H4 (cell line): ENCODE data around the gene HHIPL2. TPM values are rescaled to one million over a fixed set of nuclear protein-coding genes. Genes with fewer than 3 reads are reported as not detected.
"Not testable (repeated sequence)": the region's sequence is repeated elsewhere in the genome, so short reads cannot be mapped to it uniquely, and the experiment has no call there.

ENCODE experiments used
- DNase-seq: peaks from one replicate; pipeline ENCODE4 v3.0.0-alpha.2; 2015; ENCODE audit warnings: low spot score
- total RNA-seq: library from RNA; depleted of rRNA; stranded (reverse); fragments of >200 nt; shearing (Covaris generic); gene quantifications from 2 replicates; pipeline ENCODE4 v1.2.3, GENCODE V29; 2014; rRNA removed

Gene HHIPL2
- total RNA-seq, 1 experiment from 2014 or later: 22.5 TPM

DNA sequence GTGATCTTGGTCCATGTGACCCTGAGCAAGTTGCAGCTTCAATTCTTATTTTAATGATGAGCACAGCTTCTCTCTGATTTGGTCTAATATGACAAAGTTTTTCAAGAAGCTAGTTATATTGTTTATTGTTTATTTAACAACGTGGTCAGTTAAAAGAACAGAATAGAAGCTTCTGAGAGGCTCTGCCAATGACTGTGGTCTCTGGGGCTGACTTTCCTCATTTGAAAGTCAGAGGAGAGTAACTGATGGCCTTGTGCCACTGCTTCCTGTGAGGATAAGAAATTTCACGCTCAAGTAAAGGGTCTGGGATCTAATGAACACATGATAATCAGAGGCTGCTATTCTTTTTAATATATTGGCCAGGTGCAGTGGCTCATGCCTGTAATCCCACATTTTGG is 7.3 kb downstream of the HHIPL2 start:
- no peak for DNase-seq

DNA sequence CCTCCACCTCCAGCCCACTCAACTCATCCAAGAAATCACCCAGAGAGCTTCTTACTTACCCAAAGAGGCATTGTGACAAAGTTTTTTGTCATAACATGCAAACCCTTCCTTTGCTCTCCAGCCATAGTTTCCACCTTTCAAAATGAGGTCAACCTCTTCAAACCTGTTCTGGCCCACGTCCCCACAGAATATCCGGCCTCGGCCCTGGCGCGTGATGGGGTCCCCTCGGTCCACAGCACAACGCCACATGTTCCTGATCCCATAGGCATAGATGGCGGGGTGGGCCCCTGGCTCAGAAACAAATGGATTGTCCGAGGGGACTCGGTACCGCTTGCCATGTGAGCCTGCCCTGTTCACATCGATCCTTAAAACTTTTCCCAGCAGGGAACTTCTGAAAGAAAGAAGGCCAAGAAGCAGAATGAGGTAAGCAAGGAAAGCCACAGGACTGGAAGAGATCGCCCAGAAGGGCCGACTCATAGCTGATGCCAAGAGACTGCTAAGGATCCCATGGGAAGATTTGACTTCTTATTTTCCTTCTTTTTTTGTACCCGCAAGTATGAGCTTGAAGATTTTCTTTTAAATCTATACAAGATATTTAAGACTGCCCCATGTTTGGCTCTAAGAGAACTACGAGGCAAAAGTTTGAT is 7.8 kb downstream of the HHIPL2 start:
- no peak for DNase-seq

DNA sequence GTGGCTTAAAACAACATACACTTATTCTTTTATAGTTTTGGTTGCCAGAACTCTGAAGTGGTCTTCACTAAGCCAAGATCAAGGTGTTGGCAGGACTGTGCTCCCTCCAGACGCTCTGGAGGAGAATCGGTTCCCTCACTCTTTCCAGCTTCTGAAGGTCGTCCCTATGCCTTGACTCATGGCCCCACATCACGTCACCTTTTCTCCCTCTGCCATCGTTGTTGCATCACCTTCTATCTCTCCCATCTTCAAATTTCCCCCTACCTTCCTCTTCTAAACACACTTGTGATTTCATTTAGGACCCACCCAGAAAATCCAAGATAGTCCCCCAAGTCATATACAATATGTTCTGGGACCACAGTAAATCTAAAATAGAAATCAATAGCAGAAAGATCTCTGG is 12.4 kb downstream of the HHIPL2 start:
- DNase-seq: no peak

DNA sequence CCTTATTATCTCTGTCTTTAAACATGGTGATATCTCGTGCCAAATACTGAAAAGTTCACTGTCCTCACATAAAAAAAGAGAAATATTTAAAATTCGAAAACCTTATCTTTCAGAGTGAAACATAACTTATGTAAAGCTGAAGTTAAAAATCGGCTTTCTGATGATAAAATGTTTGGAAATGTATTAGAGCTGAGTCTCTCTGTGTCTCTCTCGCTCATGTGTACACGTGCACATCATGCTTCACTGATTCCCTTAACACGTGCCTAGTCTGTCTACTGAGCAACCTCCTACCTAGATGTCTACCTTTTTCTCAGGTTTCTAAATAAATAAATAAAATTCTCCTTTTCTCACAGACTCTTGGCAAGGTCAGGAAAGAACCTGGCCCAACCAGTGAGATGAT is 17.1 kb downstream of the HHIPL2 start:
- no peak for DNase-seq

DNA sequence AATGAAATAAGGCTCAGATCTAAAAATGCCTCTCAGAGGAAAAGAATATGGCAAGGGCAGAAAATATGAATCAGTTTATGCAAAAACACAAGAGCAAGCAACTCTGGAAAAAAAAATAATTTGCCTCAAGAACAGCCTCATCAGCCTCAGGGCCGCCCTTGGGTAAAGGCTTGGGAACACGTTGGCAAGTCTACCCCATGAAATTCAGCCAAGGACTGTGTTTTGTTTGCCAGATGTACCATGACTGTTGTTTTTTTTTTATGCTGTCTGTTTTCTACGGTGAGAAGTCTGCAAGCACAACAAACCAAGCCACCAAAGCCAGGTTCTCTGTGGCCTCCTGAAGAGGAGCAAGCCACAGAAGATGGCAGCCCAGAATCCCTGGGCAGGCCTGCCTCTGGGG is 18.0 kb downstream of the HHIPL2 start:
- no peak for DNase-seq

DNA sequence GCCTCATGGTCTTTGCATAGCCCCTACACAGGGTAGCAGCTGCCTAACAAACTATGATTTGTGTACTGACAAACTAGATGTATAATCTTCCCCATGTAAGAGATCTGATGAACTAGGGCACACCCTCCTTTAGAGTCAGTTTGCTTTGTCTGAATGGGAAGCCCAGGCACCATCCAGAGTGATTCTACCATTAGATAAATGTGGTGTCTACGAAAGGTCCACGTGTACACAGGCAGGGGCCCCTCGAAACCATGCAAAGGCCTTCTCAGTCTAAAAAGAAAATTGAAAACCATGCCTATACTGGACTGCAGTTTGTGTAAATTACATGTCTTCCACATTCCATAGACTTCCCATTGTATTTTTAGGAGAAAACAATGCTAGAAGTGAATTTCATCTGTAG is 18.7 kb downstream of the HHIPL2 start:
- no peak for DNase-seq

DNA sequence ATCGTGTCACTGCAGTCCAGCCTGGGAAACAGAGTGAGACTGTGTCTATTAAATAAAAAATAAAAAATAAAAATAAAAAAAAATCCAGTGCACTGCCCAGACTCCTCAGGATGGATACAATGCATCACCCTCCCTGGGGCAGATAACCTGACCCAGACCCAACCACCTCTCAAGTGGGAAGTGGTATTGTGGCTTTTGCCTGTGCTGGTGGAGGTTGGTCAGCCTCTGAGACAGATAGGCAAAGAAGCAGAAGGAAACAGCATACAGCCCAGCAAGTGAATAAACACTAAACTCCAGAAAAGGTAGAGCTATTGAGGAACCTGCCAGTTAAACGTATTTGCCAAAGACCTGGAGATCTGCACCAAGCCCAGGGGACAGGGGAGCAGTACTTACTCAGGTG is 22.0 kb downstream of the HHIPL2 start:
- DNase-seq: no peak

DNA sequence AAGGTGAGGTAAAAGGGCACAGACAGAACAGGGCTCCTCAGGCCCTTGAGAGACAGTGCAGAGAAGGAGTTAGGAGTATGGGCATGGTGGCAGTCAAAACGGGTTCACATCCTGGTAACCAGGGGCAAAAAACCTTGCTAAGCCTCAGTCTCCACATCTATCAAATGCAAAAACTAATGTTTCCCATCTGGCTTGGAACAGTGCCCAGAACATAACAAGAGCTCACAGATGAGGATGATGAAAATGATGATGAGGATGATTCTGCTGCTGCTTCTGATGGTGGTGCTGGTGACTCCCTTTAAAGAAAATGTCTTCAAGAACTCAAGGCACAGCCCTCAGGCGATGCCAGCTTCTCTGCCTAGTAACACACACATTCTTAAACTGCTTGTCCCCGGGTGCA is 24.1 kb downstream of the HHIPL2 start:
- DNase-seq: no peak

DNA sequence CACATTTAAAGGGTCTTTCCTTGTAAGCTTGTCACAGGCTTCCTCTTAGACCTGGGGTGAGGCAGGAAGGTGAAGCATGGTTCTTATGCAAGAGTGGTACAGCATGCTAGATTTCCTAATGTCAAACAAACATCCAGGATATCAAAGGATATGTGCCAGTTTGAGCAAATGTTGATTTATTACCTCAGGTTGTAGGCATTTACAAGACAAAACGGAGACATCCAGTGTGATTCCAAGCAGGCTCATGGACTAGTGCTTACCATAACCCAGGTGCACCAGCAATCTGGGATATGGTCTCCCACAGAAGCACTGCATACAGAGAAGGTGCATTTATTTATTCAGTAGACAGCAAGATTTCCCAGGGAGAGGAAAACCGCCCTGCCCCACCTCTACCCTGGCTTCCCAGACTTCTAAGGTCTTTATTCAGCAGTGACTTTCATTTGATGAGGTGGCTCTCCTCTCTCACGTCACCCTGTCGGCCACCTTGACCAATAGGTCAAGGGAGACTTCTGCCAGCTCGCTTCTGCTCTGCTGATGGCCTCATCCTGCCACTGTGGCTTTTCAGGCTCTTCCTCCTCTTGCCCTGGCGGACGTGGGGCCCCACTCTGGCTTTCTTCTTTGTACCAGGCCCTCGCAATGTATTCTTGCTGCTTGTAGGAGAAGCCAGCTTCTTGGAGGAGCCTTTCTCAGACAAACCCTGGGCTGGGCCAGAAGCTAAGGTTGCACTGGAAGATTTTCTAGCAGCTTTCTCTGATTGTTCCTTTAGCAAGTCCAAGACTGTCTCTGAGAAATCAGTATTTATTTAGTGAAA is 25.6 kb downstream of the HHIPL2 start:
- no peak for DNase-seq

DNA sequence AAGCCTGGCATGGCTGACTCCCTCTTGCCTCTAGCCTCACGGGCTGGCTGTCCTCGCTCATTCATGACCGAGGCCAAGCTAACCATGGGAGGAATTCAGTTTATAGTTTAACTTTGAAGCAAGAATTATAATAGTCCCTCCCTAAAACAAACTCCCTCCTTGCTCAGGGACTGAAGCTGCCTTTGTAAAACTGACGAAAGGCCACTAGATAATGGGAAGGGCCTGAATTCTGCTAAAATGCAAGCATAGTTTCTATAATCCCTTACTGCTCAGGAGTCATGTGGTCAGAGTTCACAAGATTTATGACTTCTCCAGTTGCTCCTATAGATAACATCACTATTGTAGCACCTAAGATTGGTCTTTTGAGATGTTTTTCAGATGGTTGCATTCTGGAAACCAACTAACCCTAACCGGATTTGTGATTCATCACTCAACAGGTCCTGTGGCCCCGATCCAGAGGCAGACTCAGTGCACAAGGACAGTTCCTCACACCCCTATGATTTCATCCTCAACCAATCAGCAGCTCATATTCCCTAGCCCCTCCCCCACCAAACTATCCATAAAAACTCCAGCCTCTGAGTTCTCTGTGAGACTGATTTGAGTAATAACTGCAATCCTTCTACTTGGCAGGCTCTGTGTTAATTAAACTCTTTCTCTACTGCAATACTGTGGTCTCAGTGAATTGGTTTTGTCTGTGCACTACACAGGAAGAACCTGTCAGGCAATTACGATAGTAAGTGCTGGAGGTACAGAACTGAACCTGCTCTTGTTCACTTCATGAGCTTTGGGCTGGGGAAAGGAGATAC is 26.4 kb downstream of the HHIPL2 start:
- no peak for DNase-seq

DNA sequence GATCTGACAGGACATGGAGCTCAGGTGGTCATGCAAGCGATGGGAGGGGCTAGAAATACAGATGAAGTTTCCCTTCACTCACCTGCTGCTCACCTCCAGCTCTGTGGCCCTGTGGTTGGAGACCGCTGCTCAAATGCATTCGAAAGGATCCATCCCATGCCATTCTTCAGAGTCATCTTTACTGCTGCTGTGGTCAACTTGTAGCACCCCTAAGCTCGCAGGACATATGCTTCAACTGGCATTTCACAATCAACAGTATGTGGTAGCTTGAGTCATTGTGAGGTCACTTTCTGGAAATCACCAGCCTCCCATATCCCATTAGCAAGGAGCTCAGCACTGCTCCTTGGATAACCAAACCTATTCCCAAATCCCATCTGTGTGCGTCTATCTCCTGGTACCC is 58.4 kb downstream of the HHIPL2 start:
- peak; percentile 16 for DNase-seq

DNA sequence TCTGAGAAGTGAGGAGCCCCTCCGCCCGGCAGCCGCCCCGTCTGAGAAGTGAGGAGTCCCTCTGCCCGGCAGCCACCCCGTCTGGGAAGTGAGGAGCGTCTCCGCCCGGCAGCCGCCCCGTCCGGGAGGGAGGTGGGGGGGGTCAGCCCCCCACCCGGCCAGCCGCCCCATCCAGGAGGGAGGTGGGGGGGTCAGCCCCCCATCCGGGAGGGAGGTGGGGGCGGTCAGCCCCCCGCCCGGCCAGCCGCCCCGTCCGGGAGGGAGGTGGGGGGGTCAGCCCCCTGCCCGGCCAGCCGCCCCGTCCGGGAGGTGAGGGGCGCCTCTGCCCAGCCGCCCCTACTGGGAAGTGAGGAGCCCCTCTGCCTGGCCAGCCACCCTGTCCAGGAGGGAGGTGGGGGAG is 60.1 kb downstream of the HHIPL2 start:
- not testable (repeated sequence) for DNase-seq

DNA sequence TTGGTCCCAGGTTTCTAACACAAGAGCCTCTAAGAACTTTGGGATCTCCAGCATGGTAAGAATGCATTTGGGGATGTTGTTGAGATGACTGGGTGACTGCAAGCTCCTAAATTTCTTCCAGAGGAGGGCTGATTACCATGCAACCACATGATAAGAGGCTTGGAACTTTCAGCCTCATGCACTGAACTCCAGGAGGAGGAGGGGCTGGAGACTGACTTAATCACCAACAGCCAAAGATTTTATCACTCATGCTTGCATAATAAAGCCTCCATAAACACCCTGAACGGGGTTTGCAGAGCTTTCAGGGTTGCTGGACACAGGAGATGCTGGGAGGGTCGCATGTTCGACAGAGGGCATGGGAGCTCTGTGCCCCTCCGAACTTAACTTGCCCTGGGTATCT is 63.9 kb downstream of the HHIPL2 start:
- DNase-seq: not testable (repeated sequence)

DNA sequence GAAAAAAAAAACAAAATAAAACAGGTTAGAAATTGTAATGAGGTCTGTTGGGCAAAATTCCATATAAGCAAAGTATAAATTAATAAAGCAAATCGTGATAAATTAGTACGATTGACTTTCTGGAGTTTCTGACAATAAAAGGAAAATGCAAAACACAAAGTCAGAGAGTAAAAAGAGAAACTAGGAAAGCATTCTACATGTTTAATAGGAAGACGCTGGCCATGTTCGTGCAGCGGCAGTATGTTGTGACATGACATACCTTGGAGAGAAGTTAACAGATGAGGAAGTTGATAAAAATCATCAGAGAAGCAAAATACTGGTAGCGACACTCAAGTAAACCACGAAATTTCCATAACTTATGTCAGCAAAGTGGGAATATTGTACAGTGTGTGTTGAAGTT is 68.3 kb downstream of the HHIPL2 start:
- not testable (repeated sequence) for DNase-seq

DNA sequence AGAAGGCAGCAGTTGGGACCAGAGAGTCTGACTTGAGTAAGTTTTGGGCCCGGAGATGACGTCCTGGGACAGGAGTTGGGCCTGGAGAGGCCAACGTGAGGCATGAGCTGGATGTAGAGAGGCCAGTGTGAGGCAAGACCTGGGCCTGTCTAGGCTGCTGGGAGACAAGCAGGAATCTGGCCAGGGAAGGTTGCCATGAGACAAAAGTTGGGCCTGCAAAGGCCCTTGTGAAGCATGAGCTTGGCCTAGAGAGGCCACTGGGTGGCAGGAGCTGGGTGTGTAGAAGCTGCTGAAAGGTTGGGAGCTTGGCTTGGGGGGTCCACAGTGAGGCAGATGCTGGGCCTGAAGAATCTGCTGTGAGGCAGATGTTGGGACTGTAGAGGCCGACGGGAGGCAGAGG is 71.5 kb downstream of the HHIPL2 start:
- DNase-seq: not testable (repeated sequence)

DNA sequence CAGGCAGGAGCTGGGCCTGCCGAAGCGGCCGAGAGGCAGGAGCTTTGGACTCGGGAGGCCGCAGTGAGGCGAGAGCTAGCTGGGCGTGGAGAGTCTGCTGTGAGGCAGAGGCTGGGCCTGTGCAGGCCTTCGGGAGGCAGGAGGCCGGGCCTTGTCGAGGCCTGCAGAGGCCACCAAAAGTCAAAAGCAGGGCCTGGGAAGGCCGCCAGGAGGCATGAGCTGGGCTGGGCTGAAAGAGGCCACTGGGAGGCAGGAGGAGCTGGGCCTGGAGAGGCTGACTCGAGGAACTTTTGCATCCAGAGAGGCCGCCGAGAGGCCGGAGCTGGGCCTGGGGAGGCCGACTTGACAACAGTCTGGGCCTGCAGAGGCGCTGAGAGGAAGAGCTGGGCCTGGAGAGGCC is 74.2 kb downstream of the HHIPL2 start:
- DNase-seq: not testable (repeated sequence)

DNA sequence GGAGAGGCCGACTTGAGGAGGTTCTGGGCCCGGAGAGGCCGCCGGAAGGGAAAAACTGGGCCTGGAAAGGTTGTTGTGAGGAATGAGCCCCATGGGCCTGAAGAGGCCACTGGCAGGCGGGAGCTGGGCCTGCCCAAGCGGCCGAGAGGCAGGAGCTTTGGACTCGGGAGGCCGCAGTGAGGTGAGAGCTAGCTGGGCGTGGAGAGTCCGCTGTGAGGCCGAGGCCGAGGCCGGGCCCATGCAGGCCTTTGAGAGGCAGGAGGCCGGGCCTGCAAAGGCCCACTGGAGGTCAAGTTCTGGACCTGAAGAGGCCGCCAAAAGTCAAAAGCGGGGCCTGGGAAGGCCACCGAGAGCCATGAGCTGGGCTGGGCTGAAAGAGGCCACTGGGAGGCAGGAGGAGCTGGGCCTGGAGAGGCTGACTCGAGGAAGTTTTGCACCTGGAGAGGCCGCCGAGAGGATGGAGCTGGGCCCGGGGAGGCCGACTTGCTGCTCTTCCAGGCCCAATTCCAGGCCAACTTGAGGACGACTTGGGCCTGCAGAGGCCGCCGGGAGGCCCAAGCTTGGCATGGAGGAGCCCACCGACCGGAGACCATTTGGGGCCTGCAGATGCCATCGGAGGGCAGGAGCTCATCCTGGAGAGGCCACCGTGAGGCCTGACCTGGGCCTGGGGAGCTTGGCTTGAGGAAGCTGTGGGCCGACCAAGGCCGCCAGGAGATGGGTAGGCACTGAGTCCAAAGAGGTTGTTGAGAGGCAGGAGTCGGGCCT is 74.9 kb downstream of the HHIPL2 start:
- DNase-seq: not testable (repeated sequence)

Other genes starting within 250 kb of the HHIPL2 start
- 9.2 and 16.3 TPM in 2 replicates for gene TAF1A, start 41.8 kb upstream of the HHIPL2 start, total RNA-seq
- 26.5 and 30.9 TPM in 2 replicates for gene MIA3, start 70.0 kb upstream of the HHIPL2 start, total RNA-seq
- 20.1 and 25.5 TPM in 2 replicates for gene AIDA, start 164.4 kb upstream of the HHIPL2 start, total RNA-seq
- 58.3 and 61.2 TPM in 2 replicates for gene BROX, start 164.5 kb upstream of the HHIPL2 start, total RNA-seq
- not detected in 2 replicates for gene FAM177B, start 189.1 kb upstream of the HHIPL2 start, total RNA-seq